Fibroblast of lung (primary cell): ENCODE results near the gene TIMELESS. TPM values are rescaled to one million over a fixed set of nuclear protein-coding genes. Genes with fewer than 3 reads are reported as not detected.
"Not testable (repeated sequence)": the region's sequence is repeated elsewhere in the genome, so short reads cannot be mapped to it uniquely, and the experiment has no call there.

Experiments used
- DNase-seq, 2 donors: peaks; one replicate each; pipeline versions ENCODE4 v3.0.0 to v3.0.0-alpha.2; 2010; ENCODE audit warnings: low read depth in 2 of 2
- H2AFZ ChIP-seq: 2 replicates; pipeline ENCODE4 v1.5.1; 2012; ENCODE audit warnings: low read length, control low read depth, inconsistent platforms
- H3K27ac ChIP-seq: 2 replicates; pipeline ENCODE4 v1.5.1; 2011; ENCODE audit warnings: low read length, control low read depth; ENCODE audit not compliant: insufficient read depth
- H3K27me3 ChIP-seq: 2 replicates; pipeline ENCODE4 v1.5.1; 2011; ENCODE audit warnings: mild to moderate bottlenecking, low read length; ENCODE audit not compliant: control insufficient read depth, insufficient read depth
- H3K36me3 ChIP-seq: 2 replicates; pipeline ENCODE4 v1.5.1; 2011; ENCODE audit warnings: low read length; ENCODE audit not compliant: control insufficient read depth, insufficient read depth
- H3K4me1 ChIP-seq: 2 replicates; pipeline ENCODE4 v1.5.1; 2011; ENCODE audit warnings: low read length; ENCODE audit not compliant: control insufficient read depth, insufficient read depth; ENCODE audit errors: extremely low read depth
- H3K4me2 ChIP-seq: 2 replicates; pipeline ENCODE4 v1.5.1; 2011; ENCODE audit warnings: low read length, control low read depth; ENCODE audit not compliant: insufficient read depth; ENCODE audit errors: extremely low read depth
- H3K4me3 ChIP-seq, 4 experiments: fragments of 200-600 bp in 1 of 4; sonication (generic) in 1 of 4; replicated peaks in 1 of 4; 2 replicates each; pipeline ENCODE4 v1.5.1; 2011 to 2016; ENCODE audit warnings: low read length in 4 of 4, low read depth in 3 of 4, mild to moderate bottlenecking in 3 of 4, control low read depth in 2 of 4, inconsistent platforms in 1 of 4, mixed read lengths in 1 of 4; ENCODE audit not compliant: insufficient read depth in 1 of 4; ENCODE audit errors: control extremely low read depth in 1 of 4
- H3K79me2 ChIP-seq: 2 replicates; pipeline ENCODE4 v1.5.1; 2012; ENCODE audit warnings: mild to moderate bottlenecking, low read length, inconsistent platforms; ENCODE audit not compliant: control insufficient read depth, insufficient read depth
- H3K9ac ChIP-seq: 2 replicates; pipeline ENCODE4 v1.5.1; 2011; ENCODE audit warnings: mild to moderate bottlenecking, low read length, control low read depth; ENCODE audit not compliant: insufficient read depth
- H3K9me3 ChIP-seq: 2 replicates; pipeline ENCODE4 v1.5.1; 2012; ENCODE audit warnings: low read depth, low read length; ENCODE audit not compliant: control insufficient read depth, insufficient read depth
- H4K20me1 ChIP-seq: 2 replicates; pipeline ENCODE4 v1.5.1; 2011; ENCODE audit warnings: low read length; ENCODE audit not compliant: control insufficient read depth, insufficient read depth; ENCODE audit errors: extremely low read depth
- CTCF ChIP-seq, 2 donors: IDR thresholded peaks in 1 of 2; conservative IDR thresholded peaks in 1 of 2; 1 replicate in 1 of 2; 2 replicates in 1 of 2; pipeline ENCODE4 v1.5.1; 2011 to 2012; ENCODE audit warnings: low read length in 2 of 2, control low read depth in 1 of 2, inconsistent platforms in 1 of 2, low read depth in 1 of 2, mild to moderate bottlenecking in 1 of 2
- EZH2 ChIP-seq: IDR thresholded peaks from 2 replicates; pipeline ENCODE4 v1.5.1; 2012; ENCODE audit warnings: low read length, control low read depth, mild to moderate bottlenecking; ENCODE audit errors: missing control alignments
- polyA minus RNA-seq: library from RNA; depleted of rRNA, polyadenylated mRNA; stranded (reverse); fragments of >200 nt; gene quantifications from 2 replicates; pipeline ENCODE4 v1.2.3, GENCODE V29; 2011; ENCODE audit warnings: low replicate concordance
- polyA plus RNA-seq, 2 donors: library from polyadenylated mRNA; depleted of rRNA in 1 of 2; stranded (reverse) in 1 of 2; unstranded in 1 of 2; fragments of >200 nt; gene quantifications; 2 replicates each; pipeline ENCODE4 v1.2.1, GENCODE V29; 2011 to 2012; ENCODE audit warnings: missing spikeins in 1 of 2
- total RNA-seq: library from RNA; depleted of rRNA; stranded (reverse); fragments of >200 nt; gene quantifications from 2 replicates; pipeline ENCODE4 v1.2.1, GENCODE V29; 2014

TIMELESS gene
- 3.6 and 5.9 TPM in 2 replicates for total RNA-seq
- 1.2 and 3.8 TPM in 2 replicates for polyA plus RNA-seq
- 6.4 and 18.6 TPM in 2 replicates for polyA plus RNA-seq (2012)
- 5.0 and 15.0 TPM in 2 replicates for polyA minus RNA-seq

GRCh38 chr12:56448860-56449621, at the start of gene TIMELESS:
TIMELESS (minus strand) TSS chr12:56449426; CDS start chr12:56434170, 15,256 bp downstream.
- H3K27ac ChIP-seq: peak within 1 kb of the TSS; percentile 83

GRCh38 chr12:56498126-56498902, 49.1 kb upstream of the TIMELESS start:
- H4K20me1 ChIP-seq, H3K27me3 ChIP-seq, H3K4me1 ChIP-seq, H3K9ac ChIP-seq, H3K4me2 ChIP-seq, H3K27ac ChIP-seq, H3K79me2 ChIP-seq, DNase-seq, H3K9me3 ChIP-seq, H2AFZ ChIP-seq, H3K36me3 ChIP-seq, H3K4me3 ChIP-seq: not testable (repeated sequence)

More at GRCh38 chr12:56448860-56449621, at the start of gene TIMELESS:
- no peak for TF ChIP-seq CTCF (conservative IDR thresholded peaks at IDR 0.05 in 1 of 2, IDR thresholded peaks at IDR 0.05 in 1 of 2; ENCODE audit: low read depth in 1 of 2, low read length in 2 of 2)
- no peak for TF ChIP-seq EZH2
- Histone ChIP-seq H4K20me1 (no peaks in the 10 kb centered on the region), H3K4me2 (peak within 1 kb of the TSS; percentile 97), H3K9ac (peak within 1 kb of the TSS; percentile 82), H3K79me2 (peaks cover 8% of the 10 kb centered on the region), H3K36me3 (no peaks in the 10 kb centered on the region), H2AFZ (peak within 1 kb of the TSS; percentile 97), H3K9me3 (no peaks in the 10 kb centered on the region), H3K4me1 (no peaks in the 10 kb centered on the region), H3K27me3 (peaks cover 9% of the 10 kb centered on the region), H3K4me3 (peak within 1 kb of the TSS; percentile 88 to 91 (median 90))
- peak; percentile 82 to 86 for DNase-seq

GRCh38 chr12:56496704-56497103, 47.5 kb upstream of the TIMELESS start:
- Histone ChIP-seq H3K4me2 (peak overlapping the region; percentile 25), H3K4me3 (peak overlapping the region in 1 of 4 experiments; percentile 25)
- H3K9ac ChIP-seq, H3K4me1 ChIP-seq, H3K36me3 ChIP-seq, H3K27me3 ChIP-seq, H3K27ac ChIP-seq, H4K20me1 ChIP-seq, H3K9me3 ChIP-seq, H3K79me2 ChIP-seq, H2AFZ ChIP-seq: not testable (repeated sequence)
- peak in 1 of 2 donors; percentile 6 for DNase-seq
- peak; percentile 35 to 42 for TF ChIP-seq CTCF (conservative IDR thresholded peaks at IDR 0.05 in 1 of 2, IDR thresholded peaks at IDR 0.05 in 1 of 2; ENCODE audit: low read depth in 1 of 2, low read length in 2 of 2)

- not testable (repeated sequence) for H3K9me3 ChIP-seq, H2AFZ ChIP-seq, H3K4me2 ChIP-seq, H3K9ac ChIP-seq, H3K79me2 ChIP-seq, DNase-seq, H3K27ac ChIP-seq, H3K36me3 ChIP-seq, H3K4me3 ChIP-seq, H4K20me1 ChIP-seq, H3K4me1 ChIP-seq
- H3K27me3 ChIP-seq: peaks cover 15% of the 10 kb centered on the region
Observed at GRCh38 chr12:56494481-56494880, 45.3 kb upstream of the TIMELESS start.

GRCh38 chr12:56494106-56494415, 44.8 kb upstream of the TIMELESS start:
- not testable (repeated sequence) for H3K4me1 ChIP-seq, H3K9ac ChIP-seq, DNase-seq, H3K9me3 ChIP-seq, H3K79me2 ChIP-seq, H3K27ac ChIP-seq, H4K20me1 ChIP-seq, H3K4me2 ChIP-seq, H3K4me3 ChIP-seq, H3K36me3 ChIP-seq, H2AFZ ChIP-seq
- peaks cover 19% of the 10 kb centered on the region for H3K27me3 ChIP-seq
